Activated CD8-positive, alpha-beta memory T cell treated with anti-CD3 and anti-CD28 coated beads, Interleukin-2, amount 50 U/mL, for 4 hours (primary cell): ENCODE results near the gene SLC10A6.
"Not testable (repeated sequence)": the region's sequence is repeated elsewhere in the genome, so short reads cannot be mapped to it uniquely, and the experiment has no call there.

Experiments used
- DNase-seq: peaks from one replicate; pipeline ENCODE4 v3.0.0-alpha.2; 2020

SLC10A6 gene

DNA sequence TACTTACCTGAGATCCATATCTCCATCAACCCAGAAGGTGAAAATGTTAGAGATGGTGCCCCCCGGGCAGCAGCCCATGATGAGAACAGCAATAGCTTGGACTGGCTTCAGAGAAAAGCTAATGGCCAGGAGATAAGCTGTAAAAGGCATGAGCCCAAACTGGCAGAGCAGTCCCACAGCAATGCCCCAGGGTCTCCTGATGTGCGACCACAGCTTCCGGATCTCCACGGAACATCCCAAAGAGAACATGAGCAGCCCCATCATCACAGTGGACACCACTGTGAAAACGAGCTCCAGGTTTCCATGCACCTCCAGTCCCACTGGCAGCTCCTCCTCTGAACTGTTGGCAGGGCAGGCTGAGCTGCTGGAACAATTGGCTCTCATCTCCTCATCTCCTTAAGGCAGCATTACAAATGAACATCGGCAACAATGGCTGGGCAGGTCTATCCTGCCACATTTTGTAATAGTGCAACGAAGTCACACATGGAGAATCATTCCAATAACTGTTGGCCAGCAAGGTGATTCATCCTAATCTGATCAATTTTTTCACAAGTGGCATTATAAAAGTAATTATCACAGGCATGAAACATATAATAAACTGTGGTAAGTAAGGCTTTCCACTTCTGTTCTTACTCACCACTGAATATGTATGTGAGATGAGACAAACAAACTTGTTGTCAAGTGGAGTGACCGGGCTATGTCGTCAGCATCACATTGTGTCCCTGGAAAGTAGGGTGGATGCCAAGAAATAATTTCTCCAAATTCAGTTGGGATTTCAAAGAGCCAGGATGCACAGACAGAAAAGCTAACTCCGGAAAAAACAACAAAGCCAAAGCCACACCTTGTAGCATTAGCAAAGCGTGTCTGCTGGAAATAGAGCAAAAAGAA is at the start of gene SLC10A6:
SLC10A6 (minus strand) TSS at position 653 of the 888 bp plus-strand sequence; CDS start at position 384, 269 bp downstream.
- no peak for DNase-seq

DNA sequence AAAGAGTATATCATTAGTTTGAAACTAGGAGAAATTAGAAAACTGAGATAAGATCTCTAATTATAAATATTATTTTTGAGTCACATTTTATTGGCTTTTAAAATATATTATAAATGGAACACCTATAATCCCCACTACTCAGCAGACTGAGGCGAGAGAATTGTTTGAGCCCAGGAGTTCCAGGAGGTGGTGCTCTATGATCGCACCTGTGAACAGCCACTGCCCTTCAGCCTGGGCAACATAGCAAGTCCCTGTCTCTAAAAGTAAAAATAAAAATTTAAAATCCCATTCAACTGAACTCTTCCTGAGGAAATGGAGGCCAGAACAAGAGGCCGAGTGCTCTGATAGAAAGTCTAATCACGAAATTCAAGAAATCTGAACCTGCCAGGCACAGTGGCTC is 49.4 kb upstream of the SLC10A6 start:
- no peak for DNase-seq

DNA sequence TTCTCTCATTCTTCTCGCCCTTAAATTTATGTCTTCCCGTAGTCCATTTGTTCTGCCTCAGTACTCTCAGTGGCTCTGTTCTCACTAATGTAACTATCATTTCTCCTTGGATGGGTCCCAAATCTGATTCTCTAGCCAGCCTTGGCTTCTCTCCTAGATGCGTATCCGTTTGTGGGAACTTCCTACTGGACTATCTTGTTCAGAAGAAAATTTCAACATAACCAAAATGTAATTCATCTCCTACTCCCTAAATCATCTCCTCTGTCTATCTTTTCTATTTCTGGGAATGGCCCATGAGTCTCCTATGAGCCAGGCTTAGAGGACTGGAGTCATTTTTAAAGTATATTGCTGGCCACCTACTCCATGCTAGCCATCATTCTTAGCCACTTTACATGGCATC is 47.4 kb upstream of the SLC10A6 start:
- no peak for DNase-seq

GRCh38 chr4:86895692-86896488 is 46.7 kb upstream of the SLC10A6 start:
- DNase-seq = no peak

DNA sequence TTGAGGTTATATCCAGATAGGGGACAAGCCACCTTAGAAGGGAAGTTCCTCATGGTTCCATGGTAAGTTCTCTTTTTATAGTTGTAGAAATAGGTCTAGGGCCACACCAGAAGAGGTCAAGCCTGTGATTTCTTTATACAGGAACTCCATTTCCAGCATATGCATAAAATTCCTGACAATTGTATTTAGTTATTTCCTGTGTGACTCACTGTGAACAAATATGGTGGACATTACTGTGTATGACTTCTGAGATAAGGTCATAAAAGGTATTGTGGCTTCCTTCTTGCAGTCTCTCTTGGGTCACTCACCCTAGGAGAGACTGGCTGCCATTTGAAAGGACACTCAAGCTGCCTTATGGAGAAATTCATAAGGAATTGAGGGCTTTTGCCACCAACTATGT is 45.3 kb upstream of the SLC10A6 start:
- DNase-seq = no peak

- no peak for DNase-seq
Observed at GRCh38 chr4:86893136-86893535, 44.0 kb upstream of the SLC10A6 start.

GRCh38 chr4:86892636-86892960 is 43.4 kb upstream of the SLC10A6 start:
- no peak for DNase-seq

DNA sequence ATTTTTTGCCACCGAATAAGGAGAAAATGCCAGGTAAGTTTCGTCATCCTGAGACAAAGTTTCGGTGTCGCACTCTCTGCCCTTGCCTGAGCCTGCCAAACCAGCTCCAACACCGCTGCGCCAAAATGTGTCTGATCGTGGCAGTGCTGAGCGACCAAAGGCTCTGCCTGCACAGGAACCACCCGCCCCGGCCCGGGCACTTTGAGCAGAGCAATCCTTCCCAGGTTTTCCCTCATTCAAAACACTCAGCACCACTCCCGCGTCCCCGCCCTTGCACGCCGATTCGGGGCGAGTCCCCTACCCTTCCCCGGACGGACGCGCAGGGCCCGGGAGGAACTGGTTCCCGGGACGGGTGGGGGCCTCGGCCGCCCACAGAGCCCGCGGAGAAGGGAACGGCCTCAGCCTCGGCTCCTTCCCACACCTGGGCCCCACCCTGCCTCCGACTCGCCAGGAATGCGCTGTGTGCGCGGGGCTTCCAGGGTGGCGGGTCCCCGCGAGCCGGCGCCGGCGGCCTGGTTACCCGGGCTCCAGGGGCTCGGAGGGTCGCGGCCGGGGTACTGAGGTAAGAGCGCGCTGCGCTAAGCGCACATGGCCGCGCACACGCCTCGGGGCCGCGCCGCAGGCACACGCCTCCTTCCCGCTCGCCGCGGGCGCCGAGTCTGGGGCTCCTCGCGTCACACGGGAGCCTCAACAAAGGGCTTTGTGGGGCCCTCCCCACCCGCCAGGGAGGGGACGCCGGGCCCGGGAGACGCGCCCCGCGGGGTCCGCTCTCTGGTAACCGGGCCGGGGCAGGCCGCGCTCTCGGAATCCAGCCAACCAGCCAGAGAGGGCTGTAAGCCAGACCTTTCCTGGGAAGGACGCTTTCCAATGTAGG is 42.8 kb upstream of the SLC10A6 start, which contains the start of gene C4orf36:
C4orf36 (minus strand) TSS at position 661 of the 874 bp plus-strand sequence. CDS start 902 bp downstream, outside the sequence.
- DNase-seq = peak; percentile 16

- no peak for DNase-seq
Observed at GRCh38 chr4:86890790-86891189, 41.6 kb upstream of the SLC10A6 start.

- DNase-seq = no peak
Observed at GRCh38 chr4:86879641-86880040, 30.5 kb upstream of the SLC10A6 start.

DNA sequence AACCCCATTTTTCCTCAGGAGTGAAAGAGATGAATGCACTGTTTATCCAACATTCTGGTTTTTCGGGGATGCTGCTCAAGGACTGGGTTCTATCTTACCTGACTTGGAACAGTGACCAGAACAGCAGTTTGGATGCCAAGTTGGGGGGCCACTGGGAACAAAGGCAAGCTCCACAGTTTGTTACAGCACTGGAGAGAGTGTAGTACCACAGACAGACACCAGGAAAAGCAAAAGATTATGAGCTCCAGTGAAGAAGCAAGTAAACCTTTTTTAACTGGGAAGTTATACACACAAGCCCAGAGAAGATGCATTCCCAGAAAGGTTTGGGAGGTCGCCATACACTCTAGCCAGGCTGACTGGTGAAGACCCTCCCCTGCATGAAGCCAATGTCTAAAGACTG is 29.5 kb upstream of the SLC10A6 start:
- DNase-seq = no peak

- no peak for DNase-seq
Observed at GRCh38 chr4:86876894-86877685, 27.9 kb upstream of the SLC10A6 start.

DNA sequence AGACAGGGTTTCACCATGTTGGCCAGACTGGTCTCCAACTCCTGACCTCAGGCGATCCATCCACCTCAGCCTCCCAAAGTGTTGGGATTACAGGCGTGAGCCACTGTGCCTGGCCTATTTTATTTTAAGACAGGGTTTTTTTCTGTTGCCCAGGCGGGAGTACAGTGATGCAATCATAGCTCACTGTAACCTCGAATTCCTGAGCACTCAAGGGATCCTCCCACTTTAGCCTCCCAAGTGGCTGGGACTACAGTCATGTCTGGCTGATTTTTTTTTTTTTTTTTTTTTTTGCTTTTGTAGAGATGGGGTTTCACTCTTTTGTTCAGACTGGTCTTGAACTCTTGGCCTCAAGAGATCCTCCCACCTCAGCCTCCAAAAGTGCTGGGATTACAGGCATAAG is 26.3 kb upstream of the SLC10A6 start:
- not testable (repeated sequence) for DNase-seq

DNA sequence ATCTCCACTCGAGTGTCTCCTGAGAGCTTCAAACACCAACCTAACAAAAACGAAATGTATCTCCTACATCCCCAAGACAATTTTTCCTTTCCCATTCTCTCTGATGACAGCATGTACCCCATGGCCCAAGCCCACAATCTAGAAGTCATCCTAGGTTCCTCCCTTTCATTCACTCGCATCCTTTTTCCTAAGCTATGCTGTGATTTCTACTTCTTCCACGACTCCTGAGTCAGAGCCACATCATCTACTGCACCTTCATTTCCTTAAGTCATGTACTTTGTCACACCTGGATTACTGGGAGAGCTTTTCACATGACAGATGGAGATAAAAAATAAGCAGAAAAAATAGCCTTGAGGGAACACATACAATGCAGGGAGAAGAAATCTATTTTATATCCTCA is 23.0 kb upstream of the SLC10A6 start:
- no peak for DNase-seq

DNA sequence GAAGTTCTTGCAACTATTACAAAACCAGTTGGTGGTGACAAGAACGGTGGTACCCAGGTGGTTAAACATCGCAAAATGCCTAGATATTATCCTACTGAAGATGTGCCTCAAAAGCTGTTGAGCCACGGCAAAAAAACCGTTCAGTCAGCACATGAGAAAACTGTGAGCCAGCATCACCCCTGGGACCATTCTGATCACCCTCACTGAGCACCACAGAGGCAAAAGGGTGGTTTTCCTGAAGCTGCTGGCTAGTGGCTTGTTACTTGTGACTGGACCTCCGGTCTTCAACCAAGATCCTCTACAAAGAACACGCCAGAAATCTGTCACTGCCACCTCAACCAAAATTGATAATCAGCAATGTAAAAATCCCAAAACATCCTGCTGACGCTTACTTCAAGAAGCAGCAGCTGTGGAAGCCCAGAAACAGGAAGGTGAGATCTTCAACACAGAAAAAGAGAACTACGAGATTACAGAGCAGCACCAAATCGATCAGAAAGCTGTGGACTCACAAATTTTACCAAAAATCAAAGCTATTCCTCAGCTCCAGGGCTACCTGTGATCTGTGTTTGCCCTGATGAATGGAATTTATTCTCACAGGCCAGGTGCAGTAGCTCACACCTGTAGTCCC is 21.4 kb upstream of the SLC10A6 start:
- DNase-seq = no peak

DNA sequence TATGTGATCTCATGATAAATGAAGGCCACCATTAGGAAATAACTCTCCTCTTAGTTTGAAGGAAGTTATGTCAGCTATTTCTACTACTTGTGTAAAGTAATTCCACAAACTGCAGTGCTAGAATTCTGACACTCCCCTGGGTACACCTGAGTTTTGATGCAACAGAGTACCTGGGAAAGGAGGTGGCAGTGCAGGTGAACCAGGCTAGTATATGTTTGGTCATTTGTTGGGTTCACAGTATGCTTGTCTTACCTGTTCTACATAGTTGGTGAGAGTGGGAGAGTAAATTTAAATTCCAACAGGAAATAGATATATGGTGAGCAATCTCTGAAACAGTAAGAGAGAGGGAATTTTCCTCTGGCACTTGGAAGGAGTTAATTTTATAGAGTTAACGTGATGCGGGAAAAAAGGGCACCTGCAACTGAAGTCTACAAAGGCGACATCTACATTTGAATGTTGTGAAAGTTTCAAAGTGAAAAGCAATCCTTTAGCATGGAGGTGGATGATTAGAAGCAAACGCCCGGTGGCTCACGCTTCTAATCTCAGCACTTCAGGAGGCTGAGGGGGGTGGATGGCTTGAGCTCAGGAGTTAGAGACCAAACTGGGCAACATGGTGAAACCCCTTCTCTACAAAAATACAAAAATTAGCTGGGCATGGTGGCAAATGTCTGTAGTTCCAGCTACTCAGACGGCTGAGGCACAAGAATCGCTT is 8.3 kb upstream of the SLC10A6 start:
- DNase-seq = no peak

DNA sequence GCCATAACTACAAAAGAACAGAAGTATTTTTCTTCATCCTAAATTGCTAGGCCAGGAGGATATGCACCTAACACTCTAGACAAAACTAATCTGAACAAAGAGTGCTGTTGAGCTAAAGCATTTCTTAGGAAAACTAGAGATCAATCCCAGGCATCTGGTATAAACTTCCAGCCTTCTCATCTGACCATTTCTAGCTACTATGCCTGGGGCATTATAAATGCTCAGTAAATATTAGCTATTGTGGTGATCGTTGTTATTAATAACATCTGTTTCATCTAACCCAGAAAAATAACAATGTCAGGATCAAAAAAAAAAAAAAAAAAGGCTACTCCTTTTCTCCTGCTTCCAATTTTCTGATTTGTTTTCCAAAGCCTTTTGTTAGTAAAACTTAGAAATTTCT is 7.7 kb upstream of the SLC10A6 start:
- no peak for DNase-seq

GRCh38 chr4:86855572-86855971 is 6.4 kb upstream of the SLC10A6 start:
- no peak for DNase-seq

DNA sequence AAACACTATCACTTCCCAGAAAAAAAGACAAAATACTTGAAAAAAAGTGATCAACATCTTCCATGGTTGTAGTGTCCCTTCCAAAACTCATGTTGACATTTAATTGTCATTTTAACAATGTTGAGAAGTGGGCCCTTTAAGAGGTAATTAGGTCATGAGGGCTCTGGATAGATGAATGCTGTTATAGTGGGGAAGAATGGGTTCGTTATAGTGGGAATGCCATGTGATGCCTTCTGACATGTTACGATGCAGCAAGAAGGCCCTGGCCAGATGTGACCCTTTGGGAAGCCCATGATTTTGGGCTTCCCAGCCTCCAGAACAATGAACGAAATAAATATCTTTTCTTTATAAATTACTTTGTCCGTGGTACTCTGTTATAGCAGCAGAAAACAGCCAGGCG is 4.0 kb upstream of the SLC10A6 start:
- no peak for DNase-seq

DNA sequence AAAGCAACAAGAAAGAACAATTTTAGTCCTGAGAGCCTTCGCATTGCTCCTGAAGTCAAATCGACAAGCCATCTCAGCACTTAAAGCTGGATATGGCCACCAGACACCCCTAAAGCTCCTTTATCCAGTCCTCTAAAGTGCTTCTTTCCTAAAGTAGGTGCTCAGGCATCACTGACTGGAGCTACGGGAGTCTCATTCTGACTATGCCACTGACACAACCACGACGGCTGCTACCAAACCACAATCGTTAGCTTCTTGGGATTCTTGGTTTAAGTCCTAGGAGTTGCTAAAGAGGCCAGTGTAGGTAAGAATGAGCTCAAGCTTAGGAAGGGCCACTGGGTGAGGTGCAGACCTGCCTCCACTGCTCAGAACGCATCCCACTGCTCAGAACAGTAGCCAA is 1.0 kb downstream of the SLC10A6 start:
- no peak for DNase-seq

GRCh38 chr4:86847571-86847970 is 1.6 kb downstream of the SLC10A6 start:
- DNase-seq = no peak
